Middle frontal gyrus (tissue), 1 donor: Measurements from ENCODE around the gene COA8.
A peak's percentile ranks its signal among the peaks of the same experiment; 100 is the strongest.

Experiments used
- DNase-seq: peaks from one replicate; pipeline ENCODE4 v3.0.0-alpha.2; 2015; ENCODE audit warnings: low spot score; ENCODE audit errors: extremely low spot score

Gene COA8, protein sequence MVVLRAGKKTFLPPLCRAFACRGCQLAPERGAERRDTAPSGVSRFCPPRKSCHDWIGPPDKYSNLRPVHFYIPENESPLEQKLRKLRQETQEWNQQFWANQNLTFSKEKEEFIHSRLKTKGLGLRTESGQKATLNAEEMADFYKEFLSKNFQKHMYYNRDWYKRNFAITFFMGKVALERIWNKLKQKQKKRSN

DNA sequence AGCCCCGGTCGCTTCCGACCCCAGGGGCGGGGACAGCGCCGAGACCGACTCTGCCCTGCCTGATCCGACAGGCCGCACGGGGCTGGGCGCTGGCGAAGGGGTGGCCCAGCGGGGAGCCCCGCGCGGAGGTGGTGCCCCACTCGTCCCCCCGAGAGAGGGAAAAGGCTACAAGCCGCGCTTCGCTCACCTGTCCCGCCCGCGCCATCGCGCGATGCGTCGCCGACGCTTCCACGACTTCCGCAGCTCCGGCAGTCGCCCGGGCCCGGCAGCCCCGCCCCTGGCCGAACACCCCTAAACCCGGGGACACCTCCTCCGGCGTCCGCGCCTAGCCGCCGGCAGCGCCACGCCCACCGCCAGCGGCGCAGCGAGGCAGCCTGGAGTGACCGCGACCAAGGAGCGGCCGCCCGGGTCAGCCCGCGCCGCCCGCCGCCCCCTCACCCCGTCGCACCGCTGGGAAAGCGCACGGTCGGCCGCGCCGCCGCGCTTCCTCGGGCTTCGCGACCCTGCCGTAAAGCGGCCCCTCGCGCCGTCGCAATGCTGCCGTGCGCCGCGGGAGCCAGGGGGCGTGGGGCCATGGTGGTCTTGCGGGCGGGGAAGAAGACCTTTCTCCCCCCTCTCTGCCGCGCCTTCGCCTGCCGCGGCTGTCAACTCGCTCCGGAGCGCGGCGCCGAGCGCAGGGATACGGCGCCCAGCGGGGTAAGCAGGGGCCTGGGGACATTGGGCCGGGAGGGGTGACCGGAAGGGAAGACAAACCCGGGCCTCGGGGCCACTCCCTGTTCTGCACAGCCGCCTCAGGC is at the start of gene COA8, which contains the start of gene BAG5:
COA8 (plus strand) TSS at position 532 of the 797 bp plus-strand sequence; CDS start at position 574, 42 bp downstream.
BAG5 (minus strand) TSS at position 229 of the 797 bp plus-strand sequence. CDS start 1,493 bp downstream, outside the sequence.
- peak; percentile 68 for DNase-seq

DNA sequence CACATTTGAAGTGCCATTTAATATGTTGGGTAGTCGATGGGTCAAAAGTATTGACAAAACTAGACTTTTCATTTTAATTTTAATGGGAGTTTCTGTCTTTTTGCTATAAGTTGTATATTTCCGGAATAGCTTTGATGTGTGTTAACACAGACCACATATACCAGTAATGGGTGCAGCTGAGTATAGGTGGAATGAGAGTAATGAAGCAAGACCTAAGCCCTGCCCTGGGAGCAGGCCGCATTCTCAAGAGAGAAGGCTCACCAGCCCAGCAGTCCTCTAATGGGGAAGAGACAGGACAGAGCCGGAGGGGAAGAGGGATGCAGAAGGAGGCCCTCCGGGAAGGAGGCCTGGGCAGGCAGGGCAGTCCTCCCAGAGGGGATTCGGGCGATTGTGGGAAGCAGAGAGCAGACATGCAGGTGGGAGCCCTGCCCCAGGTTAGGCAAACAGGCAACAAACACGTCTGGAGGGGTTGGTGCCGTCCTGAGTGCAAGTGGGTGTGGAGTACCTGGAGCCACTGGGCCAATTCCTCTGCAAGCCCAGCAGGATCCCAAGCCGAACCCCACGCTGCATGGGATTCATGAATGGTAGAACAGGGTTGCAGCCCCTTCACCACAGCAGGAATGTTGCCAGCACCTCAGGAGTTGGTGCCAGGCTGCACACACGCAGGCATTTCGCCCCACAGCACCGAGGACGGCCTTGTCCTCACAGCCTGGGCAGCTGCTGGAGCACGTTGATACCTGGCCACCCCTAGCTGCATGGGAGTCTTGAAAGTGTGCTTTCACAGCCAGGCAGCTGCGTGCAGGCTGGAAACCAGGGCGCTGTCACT is 48.0 kb upstream of the COA8 start:
- DNase-seq, result no peak

DNA sequence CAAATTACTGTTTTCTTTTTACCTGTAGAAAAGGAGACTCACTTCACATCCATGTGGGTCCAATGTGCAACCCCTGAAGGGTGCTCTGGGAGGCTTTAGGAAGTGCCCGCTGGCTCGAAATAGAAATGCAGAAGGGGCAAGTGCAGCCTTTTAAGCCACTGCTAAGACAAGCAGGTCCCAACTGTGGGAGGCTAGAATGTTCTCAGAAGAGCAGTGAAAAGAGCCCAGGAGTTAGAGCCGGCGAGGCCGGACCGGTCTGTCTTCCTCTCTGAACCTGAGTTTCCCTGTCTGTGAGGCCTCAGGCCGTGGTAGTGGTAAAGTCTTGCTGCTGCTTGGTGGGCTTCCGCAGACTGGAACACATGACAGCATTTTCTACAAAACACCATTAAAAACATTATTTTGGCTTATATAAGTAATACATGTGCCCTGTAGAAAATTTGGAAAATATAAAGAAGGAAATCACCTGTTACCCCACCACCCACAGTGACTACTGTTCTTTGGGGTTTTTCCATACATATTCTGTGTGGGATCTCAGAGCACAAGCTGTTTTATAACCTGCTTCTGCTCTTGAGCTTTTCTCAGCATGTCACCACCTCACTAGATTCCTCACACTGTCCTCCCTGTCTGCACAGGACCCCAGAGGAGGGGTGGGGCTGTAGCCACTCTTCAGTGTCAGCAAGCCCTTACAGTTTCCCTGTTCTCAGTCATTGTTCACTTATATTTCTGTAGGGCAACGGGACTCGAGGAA is 46.2 kb upstream of the COA8 start:
- DNase-seq, result no peak

DNA sequence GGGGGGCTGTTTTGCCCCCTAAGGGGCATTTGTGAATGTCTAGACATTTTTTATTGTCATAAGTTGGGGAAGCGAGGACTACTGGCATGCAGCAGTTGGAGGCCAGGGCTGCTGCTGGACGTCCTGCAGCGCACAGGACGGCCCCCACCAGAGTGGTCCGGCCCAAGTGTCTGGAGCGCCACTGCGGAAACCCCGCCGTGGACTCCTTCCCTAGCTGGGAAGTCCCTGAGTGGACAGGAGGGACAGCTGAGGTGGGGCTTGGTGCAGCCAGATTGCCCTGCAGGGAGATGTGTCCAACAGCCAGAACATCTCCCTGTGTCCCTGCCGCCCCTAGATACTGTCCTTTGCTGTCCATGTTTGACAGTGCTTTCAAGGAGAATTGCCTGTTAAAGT is 45.6 kb upstream of the COA8 start:
- DNase-seq, result no peak

DNA sequence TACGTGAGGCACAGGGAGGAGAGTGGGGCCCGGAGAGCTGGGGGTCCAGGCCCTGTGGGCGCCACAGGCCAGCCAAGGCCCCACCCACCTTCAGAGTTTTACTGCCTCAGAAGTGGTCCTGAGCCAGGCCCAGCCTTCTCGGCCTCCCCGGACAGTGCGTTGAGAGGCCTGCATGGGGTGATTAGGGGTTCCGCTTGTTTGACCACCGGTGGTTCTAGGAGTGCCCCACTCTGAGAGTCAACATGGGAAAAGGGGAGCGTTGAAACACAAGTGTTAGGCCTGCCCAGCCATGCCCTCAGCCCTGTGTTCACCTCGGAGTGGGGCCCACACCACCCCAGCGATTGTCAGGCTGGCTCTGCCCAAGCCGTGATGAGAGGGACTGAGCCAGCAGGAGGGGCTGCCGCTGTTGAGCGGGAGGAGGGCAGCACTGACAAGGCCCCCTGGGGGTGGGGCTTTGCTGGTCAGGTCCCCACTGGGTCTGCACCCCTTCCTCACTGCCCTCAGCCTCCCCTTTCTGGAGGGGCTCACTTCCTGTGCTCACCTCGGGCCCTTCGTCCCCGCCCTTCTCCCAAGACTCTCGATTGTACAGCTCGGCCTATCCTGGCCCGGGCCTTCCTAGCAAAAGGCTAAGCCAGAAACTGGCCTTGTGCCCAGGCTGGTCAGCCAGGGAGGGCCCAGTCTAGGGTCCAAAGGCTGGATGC is 44.9 kb upstream of the COA8 start:
- DNase-seq, result no peak

DNA sequence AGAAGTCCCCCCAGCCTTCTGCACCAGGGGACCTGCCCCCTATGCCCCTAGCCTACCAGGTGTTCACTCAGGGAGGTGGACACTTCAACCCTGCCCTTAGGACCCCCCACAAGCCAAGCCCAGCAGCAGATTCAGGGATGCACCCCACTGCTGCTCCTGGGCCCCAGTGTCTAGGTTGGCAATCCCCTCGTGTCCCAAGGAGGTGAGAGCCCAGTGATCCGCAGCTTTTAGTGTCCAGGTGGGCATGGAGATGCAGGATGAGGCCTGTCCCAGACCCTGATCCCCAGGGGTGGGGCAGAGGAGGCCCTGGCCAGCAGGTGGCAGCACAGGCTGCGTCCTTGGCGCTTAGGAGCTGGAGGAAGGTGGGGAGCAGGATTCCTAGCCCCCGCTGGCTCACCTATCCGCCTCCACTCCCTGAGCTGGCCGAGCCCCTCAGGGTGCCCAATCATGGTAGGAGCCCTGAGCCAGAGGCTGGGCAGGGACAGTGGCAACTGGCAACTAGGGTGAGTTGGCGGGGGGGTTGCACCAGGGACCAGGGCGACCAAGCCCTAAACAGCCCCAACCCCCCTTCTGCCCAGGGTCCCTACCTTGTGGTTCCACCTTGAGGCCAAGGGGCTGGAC is 44.2 kb upstream of the COA8 start:
- DNase-seq, result no peak

DNA sequence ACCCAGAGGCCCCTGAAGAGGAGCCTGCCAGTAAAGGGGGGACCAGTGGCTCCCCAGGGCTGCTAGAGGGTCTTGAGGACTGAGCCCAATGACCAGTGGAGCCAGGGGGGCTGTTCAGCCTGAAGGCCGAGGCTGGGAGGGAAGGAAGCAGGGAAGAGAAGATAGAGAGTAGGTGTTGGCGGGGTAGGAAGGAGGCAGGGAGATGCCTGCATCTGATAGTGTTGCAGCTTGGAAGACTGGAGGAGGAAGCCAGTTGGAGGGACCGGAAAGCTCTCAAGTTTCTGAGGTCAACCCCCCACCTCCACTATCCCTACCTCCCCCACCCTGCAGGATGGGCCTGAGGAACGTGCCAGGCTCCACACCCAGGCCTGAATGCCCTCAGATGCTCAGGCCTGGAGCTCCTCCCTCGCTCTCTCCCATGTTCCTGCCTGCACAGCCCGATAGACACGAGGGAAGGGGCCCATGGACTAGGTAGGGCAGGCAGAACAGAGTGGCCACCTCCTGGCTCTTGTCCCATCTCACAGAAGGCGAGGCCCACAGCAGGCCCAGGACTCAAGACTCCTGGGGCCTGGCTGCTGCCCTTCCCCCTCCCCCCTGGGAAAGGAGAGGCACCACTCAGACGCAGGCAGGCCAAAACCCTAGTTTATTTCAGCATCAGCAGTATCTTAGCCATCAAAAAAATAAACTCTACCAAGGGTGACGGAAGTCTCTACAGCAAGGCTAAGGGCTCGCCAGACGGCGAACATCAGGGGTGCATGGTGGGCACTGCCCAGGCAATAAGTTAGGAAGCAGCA is 43.5 kb upstream of the COA8 start:
- no peak for DNase-seq

DNA sequence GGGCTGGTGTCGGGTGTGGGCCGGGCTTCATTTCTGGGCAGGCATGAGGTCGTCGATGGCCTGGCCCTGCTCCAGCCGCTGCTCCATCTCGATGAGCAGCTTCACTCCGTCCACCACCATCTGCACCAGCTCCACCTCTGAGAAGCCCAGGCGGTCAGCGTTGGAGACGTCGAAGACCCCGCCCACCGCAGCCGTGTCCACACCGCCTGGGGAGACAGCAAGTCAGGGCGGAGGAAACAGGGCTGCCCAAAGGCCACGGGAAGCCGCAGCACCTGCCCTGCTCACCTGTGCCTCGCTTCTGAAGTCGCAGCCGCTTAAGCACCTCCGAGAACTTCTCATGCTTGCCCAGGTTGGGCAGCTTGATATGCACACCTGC is 42.9 kb upstream of the COA8 start:
- no peak for DNase-seq

DNA sequence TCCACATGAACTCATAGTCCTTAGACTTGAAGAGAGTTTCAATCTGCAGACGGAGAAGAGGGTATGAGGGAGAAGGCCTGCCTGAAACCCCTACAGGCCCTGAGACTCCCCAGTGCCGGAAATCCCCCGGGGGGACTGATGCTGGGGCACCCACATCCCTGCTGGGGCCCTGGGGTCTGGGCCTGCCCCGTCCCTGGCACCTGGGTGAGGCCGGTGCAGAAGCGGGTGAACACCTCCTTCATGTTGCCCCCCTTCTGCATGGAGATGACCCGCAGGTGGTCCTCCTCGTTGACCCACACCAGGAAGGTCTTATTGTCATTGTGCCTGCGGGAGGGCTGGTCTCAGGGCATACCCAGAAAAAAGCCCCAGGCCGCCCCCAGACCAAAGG is 42.5 kb upstream of the COA8 start:
- DNase-seq, result no peak

DNA sequence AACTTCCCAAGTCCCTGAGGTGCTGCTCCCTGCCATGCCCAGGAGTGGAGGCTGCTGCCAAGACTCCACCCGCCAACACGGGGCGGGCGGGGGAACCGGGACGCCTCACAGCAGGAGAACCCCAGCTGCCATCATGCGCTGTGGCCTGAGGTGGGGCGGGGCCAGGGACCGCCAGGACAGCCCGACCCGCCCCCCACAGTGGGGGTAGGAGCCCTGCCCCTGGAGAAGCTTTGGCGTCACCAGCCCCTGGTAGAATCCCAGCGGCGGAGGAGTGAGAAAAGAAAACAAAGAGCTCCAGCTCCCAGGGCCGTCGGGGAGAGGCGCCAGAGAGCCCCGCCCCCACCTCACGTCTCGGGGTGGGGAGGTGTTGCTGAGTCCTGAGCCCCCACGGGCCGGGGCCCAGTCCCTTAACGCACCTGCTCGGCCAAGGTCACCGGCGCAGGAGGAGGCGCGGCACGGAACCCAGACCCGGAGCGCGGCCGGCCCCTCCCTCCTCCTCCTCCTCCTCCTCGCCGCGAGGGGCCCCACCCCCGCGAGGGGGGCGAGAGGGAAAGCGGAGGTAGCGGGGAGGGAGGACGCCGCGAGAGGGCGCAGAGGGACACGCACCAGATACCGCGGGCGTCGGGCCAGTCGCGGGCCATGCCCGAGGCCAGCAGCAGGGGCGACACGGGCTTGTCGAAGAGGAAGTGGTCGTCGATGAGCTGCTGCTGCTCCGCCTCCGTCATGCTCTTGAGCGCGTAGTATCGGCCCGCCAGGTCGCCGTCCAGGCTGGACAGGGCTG is 41.9 kb upstream of the COA8 start:
- no peak for DNase-seq

DNA sequence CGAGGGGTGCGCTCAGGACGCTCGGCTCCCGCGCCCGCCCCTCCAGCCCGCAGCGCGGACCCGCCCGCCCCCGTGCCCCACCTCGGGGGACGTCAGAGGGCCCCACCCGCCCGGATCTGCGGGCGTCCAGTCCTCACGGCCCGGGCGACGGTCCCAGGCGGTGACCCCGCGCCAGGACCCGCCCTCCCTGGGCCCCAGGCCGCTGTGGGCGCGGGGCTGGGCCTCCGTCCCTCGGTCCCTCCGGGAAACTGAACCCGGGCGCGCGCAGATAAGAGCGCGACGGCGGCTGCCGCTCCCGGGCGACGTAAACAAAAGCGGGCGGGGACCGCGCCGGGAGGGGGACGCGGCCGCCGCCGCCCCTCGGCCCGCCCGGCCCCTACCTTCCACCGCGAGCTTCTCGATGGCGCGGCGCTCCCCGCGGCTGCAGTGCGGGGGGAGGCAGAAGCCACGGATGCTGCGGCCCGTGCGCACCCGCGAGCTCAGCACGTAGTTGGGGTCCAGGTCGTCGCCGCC is 41.3 kb upstream of the COA8 start:
- no peak for DNase-seq

DNA sequence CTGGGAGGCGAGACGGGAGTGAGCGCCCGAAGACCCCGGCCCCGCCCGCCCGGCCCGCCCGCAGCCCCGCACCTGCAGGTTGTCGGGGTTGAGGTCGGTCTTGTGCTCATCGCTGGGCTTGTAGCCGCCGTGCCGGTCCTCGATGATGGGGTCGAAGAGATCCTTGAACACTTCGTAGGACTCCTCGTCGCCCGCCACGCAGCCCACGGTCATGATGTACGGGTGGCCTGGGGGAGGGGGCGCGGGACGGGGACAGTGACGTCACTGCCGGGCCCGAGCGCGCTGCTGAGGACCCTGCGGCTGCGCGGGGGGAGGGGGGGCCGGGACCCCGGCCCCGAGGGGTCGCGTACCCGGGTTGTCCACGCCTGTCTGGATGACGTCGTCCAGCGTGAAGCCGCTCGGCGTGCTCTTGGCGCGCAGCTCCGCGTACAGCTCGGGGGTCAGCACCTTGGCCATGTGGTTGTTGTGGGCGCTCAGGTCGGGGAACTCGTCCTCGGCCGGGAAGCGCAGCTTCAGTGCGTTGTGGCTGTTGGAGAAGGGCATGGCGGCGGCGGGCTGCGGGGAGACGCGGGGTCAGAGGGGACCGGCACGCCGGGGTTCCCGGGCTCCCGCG is 40.7 kb upstream of the COA8 start:
- no peak for DNase-seq

DNA sequence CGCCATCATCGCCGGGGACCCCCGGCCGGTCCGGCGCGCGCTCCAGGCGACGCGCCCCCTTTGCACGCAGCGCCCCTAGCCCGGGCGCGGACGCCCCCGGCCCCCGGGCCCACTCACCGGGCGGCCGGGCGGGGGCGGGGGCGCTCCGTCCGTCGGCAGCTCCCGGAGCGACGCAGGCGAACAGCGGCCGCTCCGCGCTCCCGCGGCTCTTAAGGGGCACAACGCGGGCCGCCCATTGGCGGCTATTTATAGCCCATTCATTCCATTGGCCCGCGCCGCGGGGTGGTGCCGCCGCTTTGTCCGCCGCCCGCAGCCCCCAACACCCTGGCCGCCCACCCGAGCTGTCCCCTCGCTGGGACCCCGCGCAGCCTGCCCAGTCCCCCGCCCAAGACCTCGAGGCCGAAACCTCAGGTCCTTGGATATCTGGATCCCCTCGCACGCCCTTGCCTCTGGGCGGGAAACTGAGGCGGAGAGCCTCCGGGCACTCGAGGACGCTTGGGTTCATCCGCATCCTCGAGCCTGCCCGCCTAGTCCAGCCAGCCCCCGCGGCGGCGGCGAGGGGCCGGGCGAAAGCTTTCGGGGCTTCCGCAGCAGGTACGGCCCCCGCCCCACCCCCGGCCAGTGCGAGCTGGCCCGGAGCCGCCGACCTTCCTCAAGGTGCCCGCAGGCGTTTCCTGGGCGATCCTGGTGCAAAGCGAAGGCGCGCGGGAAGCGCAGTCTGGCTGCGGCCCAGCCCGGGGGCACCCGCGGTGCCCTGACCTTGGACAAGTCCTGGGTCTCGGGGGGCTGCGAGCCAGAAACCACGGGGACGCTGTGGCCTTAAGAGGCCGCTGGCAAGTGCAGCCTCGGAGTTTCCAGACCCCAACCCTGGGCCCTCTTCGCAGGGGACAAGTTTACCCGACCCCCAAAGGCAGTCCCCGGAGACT is 39.8 kb upstream of the COA8 start, which contains the start of gene CKB:
CKB (minus strand) TSS at position 182 of the 926 bp plus-strand sequence. CDS start 337 bp downstream, outside the sequence.
- DNase-seq, result peak; percentile 79

DNA sequence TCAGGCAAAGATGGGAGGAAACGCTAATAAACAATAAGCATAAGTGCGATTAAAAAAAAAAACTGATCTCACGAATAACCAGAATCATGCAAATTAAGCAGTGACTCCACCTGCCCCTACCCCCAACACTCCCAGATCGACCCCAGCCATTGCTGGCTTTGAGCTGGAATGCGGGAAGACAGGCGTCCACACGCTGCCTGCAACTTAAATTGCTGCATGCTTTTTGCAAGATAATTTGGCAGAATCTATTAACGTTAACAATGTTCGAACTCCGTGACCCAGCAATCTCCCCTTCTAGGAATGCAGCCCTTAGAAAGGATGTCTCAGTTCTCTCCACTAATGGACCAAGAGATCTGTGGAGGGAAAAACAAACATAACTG is 39.2 kb upstream of the COA8 start:
- DNase-seq, result no peak

DNA sequence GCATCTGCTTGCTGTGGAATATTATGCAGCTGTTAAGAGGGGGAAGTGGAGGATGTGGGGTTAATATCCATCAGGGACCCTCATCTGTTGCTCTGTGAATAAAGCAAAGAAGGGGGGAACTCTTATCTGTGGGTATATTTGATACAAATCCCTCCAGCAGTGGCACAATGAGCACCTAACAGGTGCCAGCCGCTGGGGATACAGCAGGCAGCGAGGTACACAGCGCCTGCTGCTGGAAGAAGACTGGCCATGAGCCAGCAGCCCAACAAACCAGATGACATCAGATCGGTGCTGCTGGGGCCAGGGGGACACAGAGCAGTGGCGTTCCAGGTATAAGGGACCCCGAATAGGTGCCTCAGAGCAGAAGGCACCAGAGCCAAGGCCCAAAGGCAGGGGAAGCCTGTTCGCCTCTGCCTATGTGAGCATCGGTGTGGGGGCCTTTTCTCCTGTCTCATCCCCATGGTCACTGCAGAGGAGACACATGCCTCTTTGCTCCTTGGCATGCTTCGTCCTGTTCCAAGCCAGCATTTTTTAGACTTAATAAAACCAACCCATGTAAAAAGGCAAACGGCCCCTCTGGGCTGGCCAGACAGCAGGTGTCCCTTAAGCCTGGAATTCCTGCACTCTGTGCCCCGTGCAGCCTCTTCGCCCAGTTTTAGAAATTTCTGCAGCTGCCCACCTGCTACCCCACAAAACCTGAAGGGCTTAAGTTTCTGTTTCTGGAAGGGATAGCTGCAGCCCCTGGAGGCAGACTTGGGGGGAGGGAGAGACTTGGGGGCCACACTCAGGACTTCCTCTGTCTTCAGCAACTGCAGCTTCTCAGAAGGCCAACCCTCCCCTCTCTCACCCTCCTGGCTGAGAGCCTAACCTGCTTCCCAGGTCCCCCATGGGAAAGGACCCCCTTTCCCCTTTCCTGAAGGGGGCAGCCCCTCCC is 38.5 kb upstream of the COA8 start:
- no peak for DNase-seq
